ENCODE data around the gene IRX4.

Gene IRX4

DNA sequence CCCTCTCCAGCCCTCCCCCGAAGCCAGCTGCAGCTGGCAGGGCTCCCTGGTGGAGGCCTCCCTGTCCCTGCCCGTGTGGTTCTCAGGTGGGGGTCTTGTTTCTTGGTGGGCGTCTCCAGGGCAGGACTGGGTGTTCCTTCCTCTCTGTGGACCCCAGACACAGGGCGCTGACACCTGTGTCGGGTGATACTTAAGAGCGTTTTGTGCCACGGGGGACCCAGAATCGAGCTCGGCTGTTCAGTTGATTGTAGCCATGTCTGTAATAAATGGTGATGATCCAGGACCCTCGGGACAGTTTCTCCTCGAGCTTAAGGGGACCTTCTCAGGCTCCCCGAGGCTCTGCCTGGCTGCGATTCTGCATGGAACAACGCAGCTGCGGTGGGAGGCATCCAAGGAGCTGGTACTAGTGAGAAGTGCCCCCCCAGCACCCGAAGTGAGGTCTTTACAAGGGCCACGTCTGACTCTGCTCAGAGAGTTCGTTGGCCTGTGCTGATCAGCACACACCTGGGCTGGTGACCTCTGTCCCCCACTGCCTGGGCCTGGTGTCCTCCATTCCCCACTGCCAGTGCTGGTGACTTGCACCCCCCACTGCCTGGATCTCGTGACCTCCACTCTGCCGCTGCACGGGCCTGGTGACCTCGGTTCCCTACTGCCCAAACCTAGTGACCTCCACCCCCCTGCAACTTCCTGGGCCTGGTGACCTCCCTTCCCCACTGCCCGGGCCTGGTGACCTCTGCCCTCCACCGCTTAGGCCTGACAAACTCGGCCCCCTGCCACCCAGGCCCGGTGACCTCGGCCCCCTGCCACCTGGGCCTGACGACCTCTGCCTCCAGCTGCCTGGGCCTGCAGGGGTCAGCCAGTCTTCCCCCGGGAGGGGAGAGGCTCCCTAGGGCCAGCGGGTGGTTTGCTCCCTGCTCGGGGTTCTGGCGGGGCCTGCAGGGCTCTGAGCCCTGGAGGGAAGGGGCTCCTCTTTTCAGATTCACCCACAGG is 45.5 kb downstream of the IRX4 start:
- H3K4me2 ChIP-seq (ENCODE audit: low read length) = no peak overlapping the region
- H3K36me3 ChIP-seq (ENCODE audit: control insufficient read depth, insufficient read depth, low read length) = no peaks in the 10 kb centered on the region
- no peaks in the 10 kb centered on the region for H3K27me3 ChIP-seq (ENCODE audit: control insufficient read depth, insufficient read depth, low read length)
- H3K9me3 ChIP-seq (ENCODE audit: control insufficient read depth, low read length) = no peaks in the 10 kb centered on the region
- no peaks in the 10 kb centered on the region for H3K4me1 ChIP-seq
- H3K27ac ChIP-seq = no peak overlapping the region
- TF ChIP-seq, protein P1, sequence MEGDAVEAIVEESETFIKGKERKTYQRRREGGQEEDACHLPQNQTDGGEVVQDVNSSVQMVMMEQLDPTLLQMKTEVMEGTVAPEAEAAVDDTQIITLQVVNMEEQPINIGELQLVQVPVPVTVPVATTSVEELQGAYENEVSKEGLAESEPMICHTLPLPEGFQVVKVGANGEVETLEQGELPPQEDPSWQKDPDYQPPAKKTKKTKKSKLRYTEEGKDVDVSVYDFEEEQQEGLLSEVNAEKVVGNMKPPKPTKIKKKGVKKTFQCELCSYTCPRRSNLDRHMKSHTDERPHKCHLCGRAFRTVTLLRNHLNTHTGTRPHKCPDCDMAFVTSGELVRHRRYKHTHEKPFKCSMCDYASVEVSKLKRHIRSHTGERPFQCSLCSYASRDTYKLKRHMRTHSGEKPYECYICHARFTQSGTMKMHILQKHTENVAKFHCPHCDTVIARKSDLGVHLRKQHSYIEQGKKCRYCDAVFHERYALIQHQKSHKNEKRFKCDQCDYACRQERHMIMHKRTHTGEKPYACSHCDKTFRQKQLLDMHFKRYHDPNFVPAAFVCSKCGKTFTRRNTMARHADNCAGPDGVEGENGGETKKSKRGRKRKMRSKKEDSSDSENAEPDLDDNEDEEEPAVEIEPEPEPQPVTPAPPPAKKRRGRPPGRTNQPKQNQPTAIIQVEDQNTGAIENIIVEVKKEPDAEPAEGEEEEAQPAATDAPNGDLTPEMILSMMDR (IDR thresholded peaks at IDR 0.05) = no peak
- H3K9ac ChIP-seq = no peak overlapping the region
- H3K79me2 ChIP-seq = no peaks in the 10 kb centered on the region
- H2AFZ ChIP-seq = no peak overlapping the region
- H3K4me3 ChIP-seq (ENCODE audit: low read depth, low read length) = no peak overlapping the region

DNA sequence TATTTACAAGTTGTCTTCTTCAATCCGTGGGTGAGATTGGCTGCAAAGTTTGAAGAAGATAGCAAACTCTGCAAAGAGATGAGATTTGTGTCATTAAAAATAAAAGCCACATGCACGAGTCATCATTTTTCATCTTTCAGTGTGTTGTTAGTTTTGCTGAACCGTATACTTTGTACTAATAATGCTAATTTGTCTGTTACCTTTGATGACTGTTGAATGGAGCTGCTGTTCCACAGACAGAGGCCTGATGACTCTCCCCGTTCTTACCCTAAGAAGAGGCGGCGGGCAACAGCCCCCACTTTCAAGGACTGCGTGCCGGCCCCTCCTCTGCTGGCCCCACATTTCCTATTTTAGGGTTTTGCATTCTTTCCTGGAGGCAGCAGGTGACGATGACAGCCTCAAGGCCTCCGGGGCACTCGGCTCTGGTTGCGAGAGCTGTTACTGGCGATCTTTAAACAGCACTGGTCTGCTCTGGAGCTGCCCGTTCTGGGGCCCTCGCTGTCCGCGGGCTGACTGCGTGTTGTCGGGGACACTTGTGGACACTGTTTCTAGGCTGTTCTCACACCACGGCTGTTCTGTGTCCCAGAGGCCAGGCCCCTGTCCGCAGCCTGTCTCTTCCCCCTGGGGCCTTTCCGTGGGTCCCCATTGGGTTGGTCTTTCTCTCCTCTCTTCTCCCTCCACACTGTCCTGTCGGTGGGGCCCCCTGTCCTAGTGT is 46.4 kb downstream of the IRX4 start:
- Histone ChIP-seq H3K4me1 (no peaks in the 10 kb centered on the region), H3K27me3 (ENCODE audit: control insufficient read depth, insufficient read depth, low read length) (no peaks in the 10 kb centered on the region)

DNA sequence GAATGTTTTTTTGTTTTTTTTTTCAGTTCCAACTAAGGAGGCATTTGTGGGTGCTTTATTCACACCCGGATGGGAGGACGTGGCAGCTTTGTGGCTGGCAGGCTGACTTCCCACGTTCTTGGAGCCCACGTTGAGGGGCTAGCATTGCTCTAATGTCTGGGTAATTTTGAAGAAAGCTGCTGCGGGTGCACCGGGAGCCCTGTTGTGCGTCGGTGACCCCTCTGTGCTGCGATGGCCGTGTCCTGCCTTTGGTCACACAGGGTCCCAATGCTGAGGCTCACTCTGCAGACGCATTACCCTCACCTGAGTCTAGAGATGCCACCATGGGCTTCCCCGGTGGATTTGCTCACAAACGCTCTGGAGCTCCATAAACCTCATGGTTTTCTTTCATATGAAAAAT is 47.3 kb downstream of the IRX4 start:
- Histone ChIP-seq H3K36me3 (ENCODE audit: control insufficient read depth, insufficient read depth, low read length) (no peaks in the 10 kb centered on the region), H3K79me2 (no peaks in the 10 kb centered on the region), H3K27me3 (ENCODE audit: control insufficient read depth, insufficient read depth, low read length) (no peaks in the 10 kb centered on the region), H2AFZ (no peak overlapping the region), H3K9ac (no peak overlapping the region), H3K9me3 (ENCODE audit: control insufficient read depth, low read length) (no peaks in the 10 kb centered on the region), H3K4me1 (no peaks in the 10 kb centered on the region), H3K4me2 (ENCODE audit: low read length) (no peak overlapping the region), H3K4me3 (ENCODE audit: low read depth, low read length) (no peak overlapping the region), H3K27ac (no peak overlapping the region)
- TF ChIP-seq, protein P1 (IDR thresholded peaks at IDR 0.05) = no peak

More for the DNA sequence above, 46.4 kb downstream of the IRX4 start:
- Histone ChIP-seq H2AFZ (no peak overlapping the region), H3K36me3 (ENCODE audit: control insufficient read depth, insufficient read depth, low read length) (no peaks in the 10 kb centered on the region), H3K27ac (no peak overlapping the region), H3K4me2 (ENCODE audit: low read length) (no peak overlapping the region), H3K79me2 (no peaks in the 10 kb centered on the region), H3K9me3 (ENCODE audit: control insufficient read depth, low read length) (no peaks in the 10 kb centered on the region), H3K9ac (no peak overlapping the region), H3K4me3 (ENCODE audit: low read depth, low read length) (no peak overlapping the region)
- TF ChIP-seq, protein P1 (IDR thresholded peaks at IDR 0.05) = no peak

DNA sequence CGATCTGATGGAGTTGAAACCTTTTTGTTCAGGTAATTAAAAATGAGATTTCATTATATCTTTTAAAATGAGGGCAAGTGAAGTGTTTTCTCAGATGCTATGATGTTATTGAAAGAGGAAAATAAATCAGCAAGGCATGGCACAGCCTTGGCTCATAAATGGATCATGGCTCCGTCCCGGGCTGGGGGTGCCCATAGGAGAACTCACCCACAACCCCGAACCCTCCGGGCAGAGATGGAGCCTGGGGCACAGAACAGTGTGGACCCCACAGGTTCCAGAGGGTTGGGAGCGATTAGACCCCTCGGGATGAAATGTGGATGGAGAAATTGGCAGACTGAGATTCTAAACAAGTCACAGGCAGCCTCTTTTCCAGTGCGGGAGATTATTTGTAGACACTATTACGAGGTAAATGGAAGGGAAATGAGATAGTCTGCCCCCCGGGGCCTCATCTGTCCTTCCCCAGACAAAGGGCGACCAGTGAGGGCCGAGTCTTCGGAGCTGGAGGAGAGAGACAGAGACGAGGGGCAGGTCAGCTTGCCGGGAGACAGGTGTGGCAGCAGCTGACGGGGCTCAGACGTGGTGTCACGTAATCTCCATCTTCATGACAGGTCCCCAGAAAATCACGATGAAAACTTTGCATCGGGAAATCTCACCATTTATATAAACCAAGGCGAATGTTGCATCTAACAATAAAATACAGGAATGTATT is 47.9 kb downstream of the IRX4 start:
- Histone ChIP-seq H3K4me1 (no peaks in the 10 kb centered on the region), H3K79me2 (no peaks in the 10 kb centered on the region), H3K36me3 (ENCODE audit: control insufficient read depth, insufficient read depth, low read length) (no peaks in the 10 kb centered on the region), H3K27ac (no peak overlapping the region), H3K9me3 (ENCODE audit: control insufficient read depth, low read length) (no peaks in the 10 kb centered on the region), H3K9ac (no peak overlapping the region), H2AFZ (no peak overlapping the region), H3K4me2 (ENCODE audit: low read length) (no peak overlapping the region), H3K4me3 (ENCODE audit: low read depth, low read length) (no peak overlapping the region), H3K27me3 (ENCODE audit: control insufficient read depth, insufficient read depth, low read length) (no peaks in the 10 kb centered on the region)
- TF ChIP-seq, protein P1 (IDR thresholded peaks at IDR 0.05) = no peak
